Vagina (tissue), 2 donors: ENCODE measurements around the gene KDELR3. TPM values are rescaled to one million over a fixed set of nuclear protein-coding genes. Genes with fewer than 3 reads are reported as not detected.

Experiments
- DNase-seq, 2 donors: peaks; one replicate each; pipeline ENCODE4 v3.0.0-alpha.2; 2017; ENCODE audit errors: extremely low spot score in 2 of 2
- H3K27ac ChIP-seq: fragments of 200-600 bp; sonication (generic); one replicate; pipeline ENCODE4 v1.5.1; 2019
- H3K27me3 ChIP-seq: fragments of 200-600 bp; sonication (generic); one replicate; pipeline ENCODE4 v1.5.1; 2019
- H3K36me3 ChIP-seq, 2 donors: fragments of 200-600 bp; sonication (generic); one replicate each; pipeline ENCODE4 v1.5.1; 2017 to 2019
- H3K4me1 ChIP-seq: fragments of 200-600 bp; sonication (generic); one replicate; pipeline ENCODE4 v1.5.1; 2019
- H3K4me3 ChIP-seq, 2 donors: fragments of 200-600 bp; sonication (generic); 1 replicate in 1 of 2; 2 replicates in 1 of 2; pipeline ENCODE4 v1.5.1; 2016 to 2019
- H3K9me3 ChIP-seq: fragments of 200-600 bp; sonication (generic); one replicate; pipeline ENCODE4 v1.5.1; 2019
- POLR2A ChIP-seq, 2 donors: fragments of 450-650 bp; IDR thresholded peaks; one replicate each; pipeline ENCODE4 v1.6.1; 2017; ENCODE audit warnings: antibody characterized with exemption in 2 of 2, mild to moderate bottlenecking in 2 of 2, moderate library complexity in 2 of 2
- POLR2AphosphoS5 ChIP-seq, 2 donors: sonication (generic); formaldehyde crosslinking; IDR thresholded peaks; one replicate each; pipeline ENCODE4 v1.9.0; 2017; ENCODE audit warnings: antibody characterized with exemption in 2 of 2, mild to moderate bottlenecking in 2 of 2, low read depth in 1 of 2; ENCODE audit not compliant: insufficient read depth in 1 of 2
- intact Hi-C: fragments of 100-400 bp; cut with DNase I; formaldehyde crosslinking; loops from one replicate; pipeline ENCODE4 v1.15.1; 2023
- total RNA-seq: library from RNA; depleted of rRNA; stranded (reverse); fragments of >200 nt; gene quantifications from one replicate; pipeline ENCODE4 v1.2.3, GENCODE V29; 2016
- TF ChIP-seq, protein P1 (sequence below), 3 experiments: fragments of 450-650 bp in 2 of 3; fragments of 200-600 bp in 1 of 3; sonication (generic) in 1 of 3; IDR thresholded peaks; one replicate each; pipeline ENCODE4 v1.5.1; 2017 to 2019; ENCODE audit warnings: antibody characterized with exemption in 3 of 3, mild to moderate bottlenecking in 2 of 3, moderate library complexity in 2 of 3

Gene KDELR3
- total RNA-seq, 1 donor from 2014 or later, result 3.9 TPM

DNA sequence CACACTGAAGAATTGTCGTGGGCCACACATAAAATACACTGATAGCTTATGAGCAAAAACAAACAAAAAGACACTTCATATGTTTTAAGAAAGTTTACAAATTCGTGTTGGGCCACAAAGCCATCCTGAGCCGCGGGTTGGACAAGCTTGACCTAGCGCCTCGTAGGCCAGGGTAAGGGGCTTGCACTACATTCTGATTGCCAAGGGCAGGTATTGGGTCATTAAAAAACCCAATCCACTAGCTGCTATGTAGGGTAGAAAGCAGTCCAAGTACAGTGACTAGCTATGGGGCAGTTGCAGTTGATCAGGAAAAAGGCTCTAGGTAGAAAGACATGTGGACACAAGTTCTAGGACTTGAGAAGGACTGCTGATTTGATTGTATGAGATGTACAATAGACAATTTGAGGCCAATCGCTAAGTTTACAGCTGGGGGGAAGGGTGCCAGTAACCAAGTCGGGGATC is 14.0 kb downstream of the KDELR3 start:
- no peaks in the 10 kb centered on the region for H3K9me3 ChIP-seq
- intact Hi-C loops, result no loop called here
- H3K27ac ChIP-seq, result no peak overlapping the region
- no peak for DNase-seq
- H3K36me3 ChIP-seq, result peaks cover 9 to 60% of the 10 kb centered on the region in 2 donors
- H3K27me3 ChIP-seq, result no peaks in the 10 kb centered on the region
- no peaks in the 10 kb centered on the region for H3K4me1 ChIP-seq
- TF ChIP-seq POLR2AphosphoS5 (IDR thresholded peaks at IDR 0.05; ENCODE audit: insufficient read depth in 1 of 2, low read depth in 1 of 2) (no peak), POLR2A (IDR thresholded peaks at IDR 0.05) (no peak)
- TF ChIP-seq, protein P1, sequence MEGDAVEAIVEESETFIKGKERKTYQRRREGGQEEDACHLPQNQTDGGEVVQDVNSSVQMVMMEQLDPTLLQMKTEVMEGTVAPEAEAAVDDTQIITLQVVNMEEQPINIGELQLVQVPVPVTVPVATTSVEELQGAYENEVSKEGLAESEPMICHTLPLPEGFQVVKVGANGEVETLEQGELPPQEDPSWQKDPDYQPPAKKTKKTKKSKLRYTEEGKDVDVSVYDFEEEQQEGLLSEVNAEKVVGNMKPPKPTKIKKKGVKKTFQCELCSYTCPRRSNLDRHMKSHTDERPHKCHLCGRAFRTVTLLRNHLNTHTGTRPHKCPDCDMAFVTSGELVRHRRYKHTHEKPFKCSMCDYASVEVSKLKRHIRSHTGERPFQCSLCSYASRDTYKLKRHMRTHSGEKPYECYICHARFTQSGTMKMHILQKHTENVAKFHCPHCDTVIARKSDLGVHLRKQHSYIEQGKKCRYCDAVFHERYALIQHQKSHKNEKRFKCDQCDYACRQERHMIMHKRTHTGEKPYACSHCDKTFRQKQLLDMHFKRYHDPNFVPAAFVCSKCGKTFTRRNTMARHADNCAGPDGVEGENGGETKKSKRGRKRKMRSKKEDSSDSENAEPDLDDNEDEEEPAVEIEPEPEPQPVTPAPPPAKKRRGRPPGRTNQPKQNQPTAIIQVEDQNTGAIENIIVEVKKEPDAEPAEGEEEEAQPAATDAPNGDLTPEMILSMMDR (IDR thresholded peaks at IDR 0.05), result no peak
- H3K4me3 ChIP-seq, result no peak overlapping the region

- intact Hi-C loops, result no loop called here
- Histone ChIP-seq H3K36me3 (peaks cover 9 to 69% of the 10 kb centered on the region in 2 donors), H3K9me3 (no peaks in the 10 kb centered on the region), H3K27me3 (no peaks in the 10 kb centered on the region), H3K4me3 (no peak overlapping the region), H3K4me1 (no peaks in the 10 kb centered on the region), H3K27ac (no peak overlapping the region)
- TF ChIP-seq, protein P1 (IDR thresholded peaks at IDR 0.05), result no peak
- no peak for TF ChIP-seq POLR2A (IDR thresholded peaks at IDR 0.05)
- no peak for DNase-seq
These were observed 14.9 kb downstream of the KDELR3 start for GRCh38 chr22:38482662-38483308.

GRCh38 chr22:38484244-38484643 is 16.3 kb downstream of the KDELR3 start:
- Histone ChIP-seq H3K27ac (no peak overlapping the region), H3K36me3 (peaks cover 9 to 84% of the 10 kb centered on the region in 2 donors), H3K27me3 (no peaks in the 10 kb centered on the region), H3K4me3 (no peak overlapping the region), H3K4me1 (no peaks in the 10 kb centered on the region), H3K9me3 (no peaks in the 10 kb centered on the region)
- no peak for DNase-seq
- no peak for TF ChIP-seq POLR2A (IDR thresholded peaks at IDR 0.05)
- no peak for TF ChIP-seq POLR2AphosphoS5 (IDR thresholded peaks at IDR 0.05; ENCODE audit: insufficient read depth in 1 of 2, low read depth in 1 of 2)
- TF ChIP-seq, protein P1 (IDR thresholded peaks at IDR 0.05), result no peak
- intact Hi-C loops, result no loop called here

DNA sequence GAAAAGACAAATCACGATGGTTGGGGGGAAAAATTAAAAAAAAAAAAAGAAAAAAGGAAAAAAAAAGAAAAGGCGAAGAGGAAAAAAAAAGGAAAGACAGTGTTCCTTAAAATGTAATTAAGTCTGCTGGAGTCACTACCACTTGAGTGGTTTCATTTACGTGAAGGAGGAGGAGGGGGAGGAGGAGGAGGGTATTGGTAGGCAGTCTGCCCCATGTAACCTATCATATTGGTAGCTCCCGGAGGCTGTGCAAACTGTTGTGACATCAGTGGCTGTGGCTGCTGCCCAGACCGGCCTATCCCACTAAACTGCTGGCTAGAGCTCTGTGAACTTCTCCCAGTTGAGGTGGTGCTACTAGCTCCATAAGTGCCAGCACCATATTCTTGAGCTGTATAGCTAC is 17.9 kb downstream of the KDELR3 start:
- no peaks in the 10 kb centered on the region for H3K27me3 ChIP-seq
- no peak overlapping the region for H3K27ac ChIP-seq
- intact Hi-C loops, result no loop called here
- H3K4me3 ChIP-seq, result no peak overlapping the region
- H3K36me3 ChIP-seq, result peaks cover 9 to 98% of the 10 kb centered on the region in 2 donors
- H3K9me3 ChIP-seq, result no peaks in the 10 kb centered on the region
- H3K4me1 ChIP-seq, result no peaks in the 10 kb centered on the region
- no peak for DNase-seq
- TF ChIP-seq POLR2AphosphoS5 (IDR thresholded peaks at IDR 0.05; ENCODE audit: insufficient read depth in 1 of 2, low read depth in 1 of 2), result no peak
- no peak for TF ChIP-seq POLR2A (IDR thresholded peaks at IDR 0.05)
- TF ChIP-seq, protein P1 (IDR thresholded peaks at IDR 0.05), result no peak

- intact Hi-C loops, result no loop called here
- TF ChIP-seq POLR2AphosphoS5 (IDR thresholded peaks at IDR 0.05; ENCODE audit: insufficient read depth in 1 of 2, low read depth in 1 of 2), result no peak
- TF ChIP-seq, protein P1 (IDR thresholded peaks at IDR 0.05), result no peak
- TF ChIP-seq POLR2A (IDR thresholded peaks at IDR 0.05), result no peak
- DNase-seq, result no peak
- peaks cover 13 to 99% of the 10 kb centered on the region in 2 donors for H3K36me3 ChIP-seq
- no peak overlapping the region for H3K27ac ChIP-seq
- no peaks in the 10 kb centered on the region for H3K27me3 ChIP-seq
- no peak overlapping the region for H3K4me3 ChIP-seq
- H3K4me1 ChIP-seq, result no peaks in the 10 kb centered on the region
- no peaks in the 10 kb centered on the region for H3K9me3 ChIP-seq
These were observed 20.1 kb downstream of the KDELR3 start for GRCh38 chr22:38487946-38488345.
